ENCODE results near the gene CSH2.

Gene CSH2

GRCh38 chr17:63834431-63835166 lies 38.9 kb downstream of the CSH2 start:
- peak in 1 of 2 donors; percentile 25 for DNase-seq (ENCODE audit: low read depth in 2 of 2)

- no peak for DNase-seq (ENCODE audit: low read depth in 2 of 2)
Observed at GRCh38 chr17:63833741-63834373, 39.6 kb downstream of the CSH2 start.

GRCh38 chr17:63833026-63833740 lies 40.3 kb downstream of the CSH2 start:
- no peak for DNase-seq (ENCODE audit: low read depth in 2 of 2)

GRCh38 chr17:63832455-63832854 lies 41.0 kb downstream of the CSH2 start:
- no peak for DNase-seq (ENCODE audit: low read depth in 2 of 2)

GRCh38 chr17:63832014-63832413 lies 41.5 kb downstream of the CSH2 start:
- DNase-seq (ENCODE audit: low read depth in 2 of 2) = no peak

GRCh38 chr17:63831505-63831904 lies 42.0 kb downstream of the CSH2 start:
- no peak for DNase-seq (ENCODE audit: low read depth in 2 of 2)

GRCh38 chr17:63830904-63831491 lies 42.5 kb downstream of the CSH2 start:
- DNase-seq (ENCODE audit: low read depth in 2 of 2) = no peak

GRCh38 chr17:63830278-63830677 lies 43.2 kb downstream of the CSH2 start:
- no peak for DNase-seq (ENCODE audit: low read depth in 2 of 2)

GRCh38 chr17:63828936-63829335 lies 44.5 kb downstream of the CSH2 start:
- DNase-seq (ENCODE audit: low read depth in 2 of 2) = no peak

- no peak for DNase-seq (ENCODE audit: low read depth in 2 of 2)
Observed at GRCh38 chr17:63827801-63828221, 45.7 kb downstream of the CSH2 start.

GRCh38 chr17:63827002-63827800 lies 46.3 kb downstream of the CSH2 start, which contains the start of the genes FTSJ3 and PSMC5:
Gene FTSJ3, minus strand, starts transcription at chr17:63827663. Its CDS starts 761 bp downstream, at chr17:63826902.
Gene PSMC5, plus strand, starts transcription at chr17:63827431. Its CDS starts 60 bp downstream, at chr17:63827491.
- DNase-seq (ENCODE audit: low read depth in 2 of 2) = peak; percentile 86 to 92

- no peak for DNase-seq (ENCODE audit: low read depth in 2 of 2)
Observed at GRCh38 chr17:63826468-63827001, 46.9 kb downstream of the CSH2 start.

- no peak for DNase-seq (ENCODE audit: low read depth in 2 of 2)
Observed at GRCh38 chr17:63824362-63824761, 49.1 kb downstream of the CSH2 start.

- DNase-seq (ENCODE audit: low read depth in 2 of 2) = no peak
Observed at GRCh38 chr17:63823659-63824331, 49.7 kb downstream of the CSH2 start.

GRCh38 chr17:63822537-63822936 lies 50.9 kb downstream of the CSH2 start:
- no peak for DNase-seq (ENCODE audit: low read depth in 2 of 2)
